Epithelial cell of esophagus (primary cell): Measurements from ENCODE around the gene WDR5B.

Source experiments
- DNase-seq: peaks from one replicate; pipeline ENCODE4 v3.0.0; 2010; ENCODE audit warnings: low read depth
- H3K4me3 ChIP-seq: 2 replicates; pipeline ENCODE4 v1.5.1; 2011; ENCODE audit warnings: mild to moderate bottlenecking, low read length, control low read depth
- CTCF ChIP-seq: IDR thresholded peaks from 2 replicates; pipeline ENCODE4 v1.5.1; 2011; ENCODE audit warnings: low read depth, mild to moderate bottlenecking, low read length, control low read depth, inconsistent platforms; ENCODE audit not compliant: insufficient read depth; ENCODE audit errors: missing control alignments

The WDR5B gene

GRCh38 chr3:122409446-122409845 lies 6.4 kb downstream of the WDR5B start:
- no peak for TF ChIP-seq CTCF
- DNase-seq: no peak
- no peak overlapping the region for H3K4me3 ChIP-seq

- H3K4me3 ChIP-seq: no peak overlapping the region
- no peak for TF ChIP-seq CTCF
- no peak for DNase-seq
Measured at GRCh38 chr3:122407946-122408345, 7.9 kb downstream of the WDR5B start.

GRCh38 chr3:122406198-122406597 lies 9.7 kb downstream of the WDR5B start:
- no peak overlapping the region for H3K4me3 ChIP-seq
- no peak for TF ChIP-seq CTCF
- DNase-seq: no peak

- H3K4me3 ChIP-seq: no peak overlapping the region
- TF ChIP-seq CTCF: no peak
- no peak for DNase-seq
Measured at GRCh38 chr3:122405015-122405414, 10.8 kb downstream of the WDR5B start.

GRCh38 chr3:122403489-122403888 lies 12.4 kb downstream of the WDR5B start:
- DNase-seq: peak; percentile 67
- no peak overlapping the region for H3K4me3 ChIP-seq
- no peak for TF ChIP-seq CTCF

- no peak overlapping the region for H3K4me3 ChIP-seq
- no peak for TF ChIP-seq CTCF
- no peak for DNase-seq
Measured at GRCh38 chr3:122398920-122399319, 16.9 kb downstream of the WDR5B start.

- no peak overlapping the region for H3K4me3 ChIP-seq
- TF ChIP-seq CTCF: no peak
- no peak for DNase-seq
Measured at GRCh38 chr3:122397201-122397600, 18.7 kb downstream of the WDR5B start.
